GM12864 (cell line): ENCODE measurements around the gene DNASE1.

ENCODE experiments used
- DNase-seq: peaks from one replicate; pipeline ENCODE4 v3.0.0-alpha.2; 2011; ENCODE audit warnings: low read depth
- H3K4me3 ChIP-seq: 2 replicates; pipeline ENCODE4 v1.5.1; 2011; ENCODE audit warnings: mild to moderate bottlenecking, low read depth, low read length, control low read depth
- TF ChIP-seq, protein P1 (sequence below): IDR thresholded peaks from 2 replicates; pipeline ENCODE4 v1.5.1; 2011; ENCODE audit warnings: low read depth, mild to moderate bottlenecking, moderate library complexity, low read length, control low read depth, inconsistent platforms; ENCODE audit errors: missing control alignments

Gene DNASE1

DNA sequence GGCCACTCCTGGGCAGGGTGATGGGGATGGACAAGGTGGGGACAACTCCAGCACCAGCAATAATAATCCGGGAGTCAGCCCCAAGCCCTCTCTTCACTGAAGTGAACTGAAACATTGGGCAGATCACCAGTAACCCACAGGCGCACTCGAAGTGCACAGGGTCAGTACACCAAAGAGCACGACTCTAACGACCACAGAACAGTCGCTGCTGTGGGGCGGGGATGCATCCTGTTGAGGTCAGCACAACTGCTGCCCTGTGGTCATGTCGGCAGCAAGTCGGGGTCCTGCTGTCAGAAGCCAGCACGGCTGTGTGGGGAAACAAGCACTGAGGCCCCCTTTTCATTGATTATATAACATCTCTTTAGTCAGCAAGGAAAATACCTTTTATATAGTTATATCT, 14.6 kb downstream of the DNASE1 start:
- no peak overlapping the region for H3K4me3 ChIP-seq
- TF ChIP-seq, protein P1, sequence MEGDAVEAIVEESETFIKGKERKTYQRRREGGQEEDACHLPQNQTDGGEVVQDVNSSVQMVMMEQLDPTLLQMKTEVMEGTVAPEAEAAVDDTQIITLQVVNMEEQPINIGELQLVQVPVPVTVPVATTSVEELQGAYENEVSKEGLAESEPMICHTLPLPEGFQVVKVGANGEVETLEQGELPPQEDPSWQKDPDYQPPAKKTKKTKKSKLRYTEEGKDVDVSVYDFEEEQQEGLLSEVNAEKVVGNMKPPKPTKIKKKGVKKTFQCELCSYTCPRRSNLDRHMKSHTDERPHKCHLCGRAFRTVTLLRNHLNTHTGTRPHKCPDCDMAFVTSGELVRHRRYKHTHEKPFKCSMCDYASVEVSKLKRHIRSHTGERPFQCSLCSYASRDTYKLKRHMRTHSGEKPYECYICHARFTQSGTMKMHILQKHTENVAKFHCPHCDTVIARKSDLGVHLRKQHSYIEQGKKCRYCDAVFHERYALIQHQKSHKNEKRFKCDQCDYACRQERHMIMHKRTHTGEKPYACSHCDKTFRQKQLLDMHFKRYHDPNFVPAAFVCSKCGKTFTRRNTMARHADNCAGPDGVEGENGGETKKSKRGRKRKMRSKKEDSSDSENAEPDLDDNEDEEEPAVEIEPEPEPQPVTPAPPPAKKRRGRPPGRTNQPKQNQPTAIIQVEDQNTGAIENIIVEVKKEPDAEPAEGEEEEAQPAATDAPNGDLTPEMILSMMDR, result no peak
- DNase-seq, result no peak

DNA sequence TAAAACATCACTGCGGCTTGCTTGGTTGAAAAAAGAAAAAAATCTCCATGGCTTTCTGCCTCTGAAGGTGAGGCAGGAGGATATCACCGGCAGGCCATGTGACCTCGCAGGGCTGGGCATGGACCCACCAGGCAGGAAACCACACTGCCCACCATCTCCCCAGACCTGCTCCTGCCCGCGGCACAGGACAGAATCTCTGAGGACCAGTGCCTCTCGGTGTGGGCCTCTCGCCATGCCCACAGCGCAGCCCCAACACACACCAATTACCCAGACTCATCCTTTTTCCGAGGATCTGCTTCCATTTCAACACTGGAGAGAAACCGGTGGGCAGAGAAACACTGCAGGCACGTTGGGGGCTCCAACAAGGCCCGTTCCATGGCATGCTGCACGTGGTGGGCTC, 16.2 kb downstream of the DNASE1 start:
- TF ChIP-seq, protein P1, result no peak
- DNase-seq, result no peak
- no peak overlapping the region for H3K4me3 ChIP-seq

DNA sequence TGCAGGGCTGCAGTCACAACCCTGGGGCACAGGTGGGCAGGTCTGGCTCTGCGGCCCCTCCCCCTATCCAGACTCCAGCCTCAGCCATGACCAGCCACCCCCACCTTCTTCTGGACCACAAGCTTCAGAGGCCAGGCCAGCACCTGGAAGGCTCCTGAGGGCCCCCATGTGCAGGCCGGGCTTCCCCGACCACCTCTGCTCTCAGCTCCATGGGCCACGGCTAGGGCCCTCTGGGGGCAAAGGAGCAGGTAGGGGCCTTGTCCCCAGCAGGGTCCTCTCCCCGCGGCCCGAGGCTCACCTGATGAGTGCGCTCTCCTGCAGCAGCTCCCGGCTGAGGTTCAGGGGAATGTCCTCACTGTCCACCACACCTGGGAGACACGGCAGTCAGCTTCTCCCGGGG, 16.9 kb downstream of the DNASE1 start:
- TF ChIP-seq, protein P1, result no peak
- no peak for DNase-seq
- H3K4me3 ChIP-seq, result no peak overlapping the region

DNA sequence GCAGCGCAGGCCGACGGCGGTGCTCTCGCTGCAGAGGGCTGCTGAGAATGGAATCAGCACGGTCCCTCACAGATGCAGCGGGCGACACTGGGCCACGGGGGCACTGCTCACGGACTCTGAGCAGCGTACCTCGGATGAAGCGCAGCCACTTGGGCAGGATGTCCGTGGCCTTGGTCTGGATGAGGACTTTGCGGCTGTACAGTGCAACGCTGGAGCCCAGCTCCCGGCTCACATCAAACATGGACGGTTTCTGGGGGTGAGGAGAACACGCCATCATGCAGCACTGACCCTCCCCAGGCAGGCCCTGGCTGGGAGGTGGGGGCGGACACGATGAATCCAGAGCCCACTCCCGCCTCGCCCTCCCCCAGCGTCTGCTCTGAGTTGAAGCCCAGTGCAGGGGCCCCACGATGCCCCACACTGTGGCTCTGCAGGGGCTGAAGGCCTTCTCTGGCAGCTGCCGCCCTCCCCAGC, 18.1 kb downstream of the DNASE1 start:
- DNase-seq, result no peak
- H3K4me3 ChIP-seq, result no peak overlapping the region
- TF ChIP-seq, protein P1, result no peak

DNA sequence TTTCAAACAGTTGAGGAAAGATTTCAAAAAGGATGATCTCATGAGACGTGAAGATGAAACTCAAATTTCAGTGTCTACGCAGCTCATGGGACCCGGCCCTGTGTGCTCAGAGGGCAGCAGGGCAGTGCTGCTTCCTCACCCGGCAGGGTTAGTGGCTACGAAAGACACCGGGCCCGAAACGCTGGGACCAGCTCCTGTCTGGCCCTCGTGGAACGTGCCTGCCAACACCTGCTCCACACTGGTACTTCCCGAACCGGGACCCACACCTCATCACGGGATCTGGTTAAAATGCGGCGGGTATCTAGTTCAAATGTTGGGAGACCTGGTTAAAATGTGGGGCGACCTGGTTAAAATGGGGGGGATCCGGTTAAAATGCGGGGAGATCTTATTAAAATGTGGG, 18.7 kb downstream of the DNASE1 start:
- TF ChIP-seq, protein P1, result no peak
- DNase-seq, result no peak
- H3K4me3 ChIP-seq, result no peak overlapping the region

DNA sequence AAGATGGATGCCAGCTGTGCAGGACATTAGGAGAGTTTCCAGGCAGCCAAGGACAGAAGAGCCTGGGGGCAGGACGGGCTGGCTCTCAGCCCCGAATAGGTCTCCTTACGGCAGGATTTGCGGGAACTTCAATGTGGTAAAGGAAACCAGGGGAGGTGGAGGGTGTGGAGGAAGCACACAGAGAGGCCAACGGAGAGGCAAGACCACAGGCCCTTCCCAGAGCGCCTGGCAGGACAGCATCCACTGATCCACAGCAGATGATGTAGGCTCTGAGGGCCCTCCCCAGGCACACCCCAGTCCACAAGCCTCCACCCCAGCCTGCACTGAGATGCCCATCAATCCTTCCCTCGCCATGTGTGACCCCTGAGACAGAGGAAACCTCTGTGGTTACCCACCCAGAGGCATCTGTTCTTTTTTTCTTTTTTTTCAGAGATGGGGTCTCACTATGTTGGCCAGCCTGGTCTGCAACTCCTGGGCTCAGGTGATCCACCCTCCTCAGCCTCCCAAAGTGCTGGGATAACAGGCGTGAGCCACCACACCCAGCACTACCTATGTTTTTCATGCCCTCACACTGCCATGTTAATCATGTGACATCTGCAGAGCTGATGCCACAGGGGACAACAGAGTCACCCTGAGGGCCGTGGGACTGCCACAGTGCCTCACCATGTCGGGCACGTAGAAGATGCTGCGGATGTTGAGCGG, 19.3 kb downstream of the DNASE1 start:
- no peak overlapping the region for H3K4me3 ChIP-seq
- no peak for DNase-seq
- TF ChIP-seq, protein P1, result no peak
